WTC11 (cell line): Measurements from ENCODE around the gene PRKCZ.

Source experiments
- AFF4 ChIP-seq: sonication (generic); formaldehyde crosslinking; IDR thresholded peaks from 2 replicates; pipeline ENCODE4 v1.8.1; 2023; ENCODE audit warnings: mild to moderate bottlenecking, missing genetic modification reagents, borderline replicate concordance
- ARID4B ChIP-seq: sonication (generic); formaldehyde crosslinking; IDR thresholded peaks from 2 replicates; pipeline ENCODE4 v1.8.0; 2023; ENCODE audit warnings: missing genetic modification reagents, mild to moderate bottlenecking, borderline replicate concordance
- CTCF ChIP-seq: fragments of 200-600 bp; IDR thresholded peaks from 2 replicates; pipeline ENCODE4 v1.8.0; 2022; ENCODE audit warnings: antibody characterized with exemption
- E2F1 ChIP-seq: sonication (generic); formaldehyde crosslinking; IDR thresholded peaks from 2 replicates; pipeline ENCODE4 v1.8.0; 2022; ENCODE audit warnings: mild to moderate bottlenecking, missing genetic modification reagents
- ESRRA ChIP-seq: sonication (generic); formaldehyde crosslinking; IDR thresholded peaks from 2 replicates; pipeline ENCODE4 v1.8.1; 2022; ENCODE audit warnings: mild to moderate bottlenecking, missing genetic modification reagents, borderline replicate concordance
- ETV6 ChIP-seq: sonication (generic); formaldehyde crosslinking; IDR thresholded peaks from 2 replicates; pipeline ENCODE4 v1.8.1; 2022; ENCODE audit warnings: mild to moderate bottlenecking, missing genetic modification reagents
- JUN ChIP-seq: sonication (generic); formaldehyde crosslinking; IDR thresholded peaks from 2 replicates; pipeline ENCODE4 v1.8.0; 2023; ENCODE audit warnings: mild to moderate bottlenecking, missing genetic modification reagents
- MAX ChIP-seq: sonication (generic); formaldehyde crosslinking; IDR thresholded peaks from 2 replicates; pipeline ENCODE4 v1.8.0; 2022; ENCODE audit warnings: mild to moderate bottlenecking, missing genetic modification reagents
- NR1H2 ChIP-seq: sonication (generic); formaldehyde crosslinking; IDR thresholded peaks from 2 replicates; pipeline ENCODE4 v1.9.0; 2021; ENCODE audit warnings: mild to moderate bottlenecking, moderate library complexity, missing genetic modification reagents
- NR3C1 ChIP-seq: sonication (generic); formaldehyde crosslinking; conservative IDR thresholded peaks from 2 replicates; pipeline ENCODE4 v1.8.1; 2023; ENCODE audit warnings: low read depth, mild to moderate bottlenecking, missing genetic modification reagents
- SP1 ChIP-seq: sonication (generic); formaldehyde crosslinking; conservative IDR thresholded peaks from 2 replicates; pipeline ENCODE4 v1.8.1; 2022; ENCODE audit warnings: missing genetic modification reagents
- TP53 ChIP-seq: sonication (generic); formaldehyde crosslinking; IDR thresholded peaks from 2 replicates; pipeline ENCODE4 v1.8.1; 2023; ENCODE audit warnings: mild to moderate bottlenecking, missing genetic modification reagents

- TF ChIP-seq CTCF (no peak), AFF4 (no peak), JUN (no peak), E2F1 (CRISPR knock-in tag) (no peak), MAX (CRISPR knock-in tag) (no peak), TP53 (no peak), NR1H2 (CRISPR knock-in tag) (no peak), ARID4B (CRISPR knock-in tag) (no peak), SP1 (no peak), ETV6 (CRISPR knock-in tag) (no peak), NR3C1 (CRISPR knock-in tag) (no peak), ESRRA (CRISPR knock-in tag) (no peak)
Measured at GRCh38 chr1:2198571-2198970, 148.4 kb downstream of the PRKCZ start.
